Suppressor macrophage treated with lipopolysaccharide for 1 hour (primary cell): Measurements from ENCODE around the gene SUSD4.
A peak's percentile ranks its signal among the peaks of the same experiment; 100 is the strongest.
"Not testable (repeated sequence)": the region's sequence is repeated elsewhere in the genome, so short reads cannot be mapped to it uniquely, and the experiment has no call there.

Experiments
- DNase-seq, 3 donors: peaks; one replicate each; pipeline ENCODE4 v3.0.0-alpha.2; 2020 to 2022

The SUSD4 gene

GRCh38 chr1:223363856-223364684 is at the start of gene SUSD4:
TSS of gene SUSD4 (minus strand) at chr1:223364176. CDS start at chr1:223363425, 751 bp downstream.
- DNase-seq = peak; percentile 27 to 58 (median 48)

GRCh38 chr1:223413216-223413615 is 49.2 kb upstream of the SUSD4 start:
- DNase-seq = no peak

- DNase-seq = no peak
Observed at GRCh38 chr1:223411710-223412109, 47.7 kb upstream of the SUSD4 start.

- no peak for DNase-seq
Observed at GRCh38 chr1:223411309-223411708, 47.3 kb upstream of the SUSD4 start.

- DNase-seq = no peak
Observed at GRCh38 chr1:223410036-223410435, 46.1 kb upstream of the SUSD4 start.

- no peak for DNase-seq
Observed at GRCh38 chr1:223405507-223405906, 41.5 kb upstream of the SUSD4 start.

- DNase-seq = no peak
Observed at GRCh38 chr1:223403184-223403815, 39.3 kb upstream of the SUSD4 start.

- no peak for DNase-seq
Observed at GRCh38 chr1:223402790-223403142, 38.8 kb upstream of the SUSD4 start.

GRCh38 chr1:223401873-223402789 is 38.2 kb upstream of the SUSD4 start:
- DNase-seq = peak; percentile 30 to 49 (median 48)

GRCh38 chr1:223399393-223399792 is 35.4 kb upstream of the SUSD4 start:
- not testable (repeated sequence) for DNase-seq

GRCh38 chr1:223394706-223395105 is 30.7 kb upstream of the SUSD4 start:
- DNase-seq = no peak

GRCh38 chr1:223394242-223394641 is 30.3 kb upstream of the SUSD4 start:
- DNase-seq = no peak

- DNase-seq = peak in 1 of 3 donors; percentile 13
Observed at GRCh38 chr1:223393275-223394214, 29.6 kb upstream of the SUSD4 start, which contains the start of gene CCDC185. TSS of gene CCDC185 (plus strand) at chr1:223393415. CDS start at chr1:223393476, 61 bp downstream.

- no peak for DNase-seq
Observed at GRCh38 chr1:223390618-223391017, 26.6 kb upstream of the SUSD4 start.

- no peak for DNase-seq
Observed at GRCh38 chr1:223386013-223386412, 22.0 kb upstream of the SUSD4 start.

GRCh38 chr1:223378754-223379153 is 14.8 kb upstream of the SUSD4 start:
- DNase-seq = no peak

- DNase-seq = no peak
Observed at GRCh38 chr1:223374064-223374610, 10.2 kb upstream of the SUSD4 start.

- peak; percentile 15 to 23 (median 22) for DNase-seq
Observed at GRCh38 chr1:223364685-223365382, 858 bp upstream of the SUSD4 start.

GRCh38 chr1:223363057-223363855 is 720 bp downstream of the SUSD4 start:
- peak; percentile 42 to 75 (median 45) for DNase-seq

- no peak for DNase-seq
Observed at GRCh38 chr1:223358826-223359225, 5.2 kb downstream of the SUSD4 start.
